WTC11 (cell line): Measurements from ENCODE around the gene RAB15. TPM values are rescaled to one million over a fixed set of nuclear protein-coding genes. Genes with fewer than 3 reads are reported as not detected.

ENCODE experiments used
- ATAC-seq: fragments of 200-7000 bp; cut with Tn5 transposase; 2 replicates; pipeline ENCODE4 v1.10.0; 2021; ENCODE audit warnings: mild to moderate bottlenecking, moderate library complexity
- CTCF ChIA-PET: fragments of 300-600 bp; sonication (Branson Sonifier 250); formaldehyde crosslinking; loops from one replicate; lab custom pipeline; 2021; ENCODE audit warnings: antibody characterized with exemption; lab: Charles Lee
- POLR2A ChIA-PET: fragments of 350-600 bp; sonication (Branson Sonifier 250); formaldehyde crosslinking; loops from one replicate; lab custom pipeline; 2021; ENCODE audit warnings: antibody characterized with exemption; lab: Charles Lee
- DNase-seq: peaks from one replicate; pipeline ENCODE4 v3.0.0; 2021; ENCODE audit warnings: low spot score
- H3K27ac Mint-ChIP-seq: 2 replicates; pipeline ENCODE4 v1.8.0; 2021; ENCODE audit warnings: mixed read lengths
- H3K27me3 Mint-ChIP-seq: 2 replicates; pipeline ENCODE4 v1.8.0; 2021; ENCODE audit warnings: low read depth, mild to moderate bottlenecking, moderate library complexity, mixed read lengths
- H3K36me3 Mint-ChIP-seq: 2 replicates; pipeline ENCODE4 v1.8.0; 2021; ENCODE audit warnings: mixed read lengths
- H3K4me1 Mint-ChIP-seq: 2 replicates; pipeline ENCODE4 v1.8.0; 2022; ENCODE audit warnings: mixed read lengths
- H3K4me3 Mint-ChIP-seq: 2 replicates; pipeline ENCODE4 v1.8.0; 2021; ENCODE audit warnings: mild to moderate bottlenecking, moderate library complexity, mixed read lengths
- H3K9me3 Mint-ChIP-seq: 2 replicates; pipeline ENCODE4 v1.8.0; 2021; ENCODE audit warnings: mixed read lengths
- AR ChIP-seq: fragments of 250-450 bp; sonication (Bioruptor Pico); IDR thresholded peaks from 2 replicates; pipeline ENCODE4 v1.9.0; 2021; ENCODE audit warnings: mild to moderate bottlenecking
- E2F4 ChIP-seq: sonication (generic); formaldehyde crosslinking; IDR thresholded peaks from 2 replicates; pipeline ENCODE4 v1.8.1; 2022; ENCODE audit warnings: low read depth, mild to moderate bottlenecking, moderate library complexity, missing genetic modification reagents, borderline replicate concordance
- ELF4 ChIP-seq: sonication (generic); formaldehyde crosslinking; IDR thresholded peaks from 2 replicates; pipeline ENCODE4 v1.8.1; 2022; ENCODE audit warnings: low read depth, mild to moderate bottlenecking, moderate library complexity, missing genetic modification reagents
- HMGA2 ChIP-seq: fragments of 250-450 bp; sonication (Bioruptor Pico); IDR thresholded peaks from 2 replicates; pipeline ENCODE4 v1.4.0; 2021; ENCODE audit warnings: mild to moderate bottlenecking, moderate library complexity
- IRF1 ChIP-seq: sonication (generic); formaldehyde crosslinking; IDR thresholded peaks from 2 replicates; pipeline ENCODE4 v1.8.0; 2023; ENCODE audit warnings: missing genetic modification reagents
- JUN ChIP-seq: sonication (generic); formaldehyde crosslinking; IDR thresholded peaks from 2 replicates; pipeline ENCODE4 v1.8.0; 2023; ENCODE audit warnings: mild to moderate bottlenecking, missing genetic modification reagents
- KAT7 ChIP-seq: sonication (generic); formaldehyde crosslinking; IDR thresholded peaks from 2 replicates; pipeline ENCODE4 v1.8.1; 2023; ENCODE audit warnings: missing genetic modification reagents, mild to moderate bottlenecking, borderline replicate concordance
- OVOL2 ChIP-seq: fragments of 250-450 bp; sonication (Bioruptor Pico); IDR thresholded peaks from 2 replicates; pipeline ENCODE4 v1.9.0; 2021; ENCODE audit warnings: mild to moderate bottlenecking, borderline replicate concordance
- PREB ChIP-seq: sonication (generic); formaldehyde crosslinking; IDR thresholded peaks from 2 replicates; pipeline ENCODE4 v1.8.1; 2022; ENCODE audit warnings: mild to moderate bottlenecking, missing genetic modification reagents, moderate library complexity, borderline replicate concordance
- TCF7 ChIP-seq: sonication (generic); formaldehyde crosslinking; IDR thresholded peaks from 2 replicates; pipeline ENCODE4 v1.8.0; 2022; ENCODE audit warnings: mild to moderate bottlenecking, low read depth, missing genetic modification reagents, moderate library complexity
- TEAD4 ChIP-seq: sonication (generic); formaldehyde crosslinking; IDR thresholded peaks from 2 replicates; pipeline ENCODE4 v1.8.0; 2022; ENCODE audit warnings: mild to moderate bottlenecking, missing genetic modification reagents
- TP53 ChIP-seq: sonication (generic); formaldehyde crosslinking; IDR thresholded peaks from 2 replicates; pipeline ENCODE4 v1.8.1; 2023; ENCODE audit warnings: mild to moderate bottlenecking, missing genetic modification reagents
- ZNF138 ChIP-seq: sonication (generic); formaldehyde crosslinking; conservative IDR thresholded peaks from 2 replicates; pipeline ENCODE4 v1.8.1; 2022; ENCODE audit warnings: mild to moderate bottlenecking, moderate library complexity, missing genetic modification reagents
- ZNF416 ChIP-seq: fragments of 250-450 bp; sonication (Bioruptor Pico); IDR thresholded peaks from 2 replicates; pipeline ENCODE4 v1.9.0; 2021; ENCODE audit warnings: mild to moderate bottlenecking, inconsistent platforms
- ZNF423 ChIP-seq: fragments of 250-450 bp; sonication (Bioruptor Pico); IDR thresholded peaks from 2 replicates; pipeline ENCODE4 v2.1.2; 2022; ENCODE audit warnings: mild to moderate bottlenecking, moderate library complexity
- ZNF425 ChIP-seq: fragments of 250-450 bp; sonication (Bioruptor Pico); conservative IDR thresholded peaks from 2 replicates; pipeline ENCODE4 v1.9.0; 2021; ENCODE audit warnings: mild to moderate bottlenecking
- ZNF671 ChIP-seq: fragments of 250-450 bp; sonication (Bioruptor Pico); IDR thresholded peaks from 2 replicates; pipeline ENCODE4 v1.8.0; 2021; ENCODE audit warnings: mild to moderate bottlenecking
- total RNA-seq: library from RNA; stranded (reverse); gene quantifications from 3 replicates; pipeline ENCODE4 v1.2.3, GENCODE V29; 2021
- TF ChIP-seq, protein P1 (sequence below): fragments of 250-450 bp; sonication (Bioruptor Pico); IDR thresholded peaks from 2 replicates; pipeline ENCODE4 v2.1.2; 2022; ENCODE audit warnings: mild to moderate bottlenecking, moderate library complexity
- TF ChIP-seq, protein P2 (sequence below): sonication (generic); formaldehyde crosslinking; IDR thresholded peaks from 2 replicates; pipeline ENCODE4 v1.8.1; 2023; ENCODE audit warnings: mild to moderate bottlenecking, missing genetic modification reagents

The RAB15 gene
- total RNA-seq, 1 experiment from 2014 or later: 49.1 TPM

- Mint-ChIP-seq H3K9me3 (no peaks in the 10 kb centered on the region), H3K36me3 (peaks cover 35% of the 10 kb centered on the region), H3K27me3 (no peaks in the 10 kb centered on the region), H3K4me3 (no peak overlapping the region), H3K4me1 (no peaks in the 10 kb centered on the region), H3K27ac (no peak overlapping the region)
- no peak for TF ChIP-seq IRF1 (CRISPR knock-in tag)
- ATAC-seq (no peak), DNase-seq (no peak)
- POLR2A ChIA-PET: no interaction called here
- CTCF ChIA-PET: no interaction called here
These were observed 43.1 kb downstream of the RAB15 start for GRCh38 chr14:64929014-64929359.

DNA sequence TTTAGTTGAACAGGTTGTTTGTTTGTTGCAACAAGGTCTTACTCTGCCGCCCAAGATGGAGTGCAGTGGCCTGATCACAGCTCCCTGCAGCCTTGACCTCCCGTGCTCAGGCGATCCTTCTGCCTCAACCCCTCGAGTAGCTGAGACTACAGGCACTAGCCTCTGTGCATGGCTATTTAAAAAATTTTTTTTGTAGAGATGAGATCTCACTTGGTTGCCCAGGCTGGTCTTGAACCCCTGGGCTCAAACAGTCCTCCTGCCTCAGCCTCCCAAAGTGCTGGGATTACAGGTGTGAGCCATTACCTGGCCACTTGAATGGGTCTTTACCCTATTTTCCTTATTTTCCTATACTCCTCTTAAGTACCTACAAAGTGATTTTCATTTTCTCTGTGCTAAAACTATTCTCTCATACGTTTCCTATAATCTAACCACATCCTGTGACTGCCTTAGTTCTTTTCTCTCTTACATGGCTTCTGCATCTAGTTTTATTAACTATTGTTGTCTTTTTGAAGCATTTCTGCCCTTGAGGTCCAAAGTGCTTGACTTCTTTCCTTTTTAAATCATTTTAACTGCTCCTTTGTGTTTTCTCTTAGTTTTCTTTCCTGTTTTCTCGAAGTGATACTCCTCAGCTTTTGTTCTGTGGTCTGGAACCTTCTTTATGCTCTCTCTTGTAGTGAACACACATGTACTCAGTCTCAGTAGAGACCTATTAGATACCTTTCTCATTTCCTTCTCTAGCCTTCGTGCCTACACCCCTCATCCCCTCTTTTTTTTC, 43.7 kb downstream of the RAB15 start:
- ATAC-seq: no peak
- CTCF ChIA-PET: interaction anchor here (0.8 to 1.4 kb wide), 3 partner anchors 18 to 105 kb away, joined by 3 to 5 read pairs (median 4); no protein-coding TSS in a partner anchor

More for the DNA sequence above, 43.7 kb downstream of the RAB15 start:
- no peak overlapping the region for H3K4me3 Mint-ChIP-seq
- TF ChIP-seq ZNF425 (CRISPR knock-in tag): no peak
- TF ChIP-seq TCF7 (CRISPR knock-in tag): no peak
- TF ChIP-seq AR (CRISPR knock-in tag): no peak
- TF ChIP-seq, protein P1, sequence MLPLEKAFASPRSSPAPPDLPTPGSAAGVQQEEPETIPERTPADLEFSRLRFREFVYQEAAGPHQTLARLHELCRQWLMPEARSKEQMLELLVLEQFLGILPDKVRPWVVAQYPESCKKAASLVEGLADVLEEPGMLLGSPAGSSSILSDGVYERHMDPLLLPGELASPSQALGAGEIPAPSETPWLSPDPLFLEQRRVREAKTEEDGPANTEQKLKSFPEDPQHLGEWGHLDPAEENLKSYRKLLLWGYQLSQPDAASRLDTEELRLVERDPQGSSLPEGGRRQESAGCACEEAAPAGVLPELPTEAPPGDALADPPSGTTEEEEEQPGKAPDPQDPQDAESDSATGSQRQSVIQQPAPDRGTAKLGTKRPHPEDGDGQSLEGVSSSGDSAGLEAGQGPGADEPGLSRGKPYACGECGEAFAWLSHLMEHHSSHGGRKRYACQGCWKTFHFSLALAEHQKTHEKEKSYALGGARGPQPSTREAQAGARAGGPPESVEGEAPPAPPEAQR (CRISPR knock-in tag): no peak
- TF ChIP-seq KAT7: no peak
- no peak for TF ChIP-seq JUN
- TF ChIP-seq ZNF423 (CRISPR knock-in tag): no peak
- TF ChIP-seq ZNF671 (CRISPR knock-in tag): no peak
- TF ChIP-seq TEAD4: no peak
- no peak for TF ChIP-seq ELF4
- no peak for TF ChIP-seq TP53
- TF ChIP-seq ZNF416 (CRISPR knock-in tag): no peak
- TF ChIP-seq, protein P2, sequence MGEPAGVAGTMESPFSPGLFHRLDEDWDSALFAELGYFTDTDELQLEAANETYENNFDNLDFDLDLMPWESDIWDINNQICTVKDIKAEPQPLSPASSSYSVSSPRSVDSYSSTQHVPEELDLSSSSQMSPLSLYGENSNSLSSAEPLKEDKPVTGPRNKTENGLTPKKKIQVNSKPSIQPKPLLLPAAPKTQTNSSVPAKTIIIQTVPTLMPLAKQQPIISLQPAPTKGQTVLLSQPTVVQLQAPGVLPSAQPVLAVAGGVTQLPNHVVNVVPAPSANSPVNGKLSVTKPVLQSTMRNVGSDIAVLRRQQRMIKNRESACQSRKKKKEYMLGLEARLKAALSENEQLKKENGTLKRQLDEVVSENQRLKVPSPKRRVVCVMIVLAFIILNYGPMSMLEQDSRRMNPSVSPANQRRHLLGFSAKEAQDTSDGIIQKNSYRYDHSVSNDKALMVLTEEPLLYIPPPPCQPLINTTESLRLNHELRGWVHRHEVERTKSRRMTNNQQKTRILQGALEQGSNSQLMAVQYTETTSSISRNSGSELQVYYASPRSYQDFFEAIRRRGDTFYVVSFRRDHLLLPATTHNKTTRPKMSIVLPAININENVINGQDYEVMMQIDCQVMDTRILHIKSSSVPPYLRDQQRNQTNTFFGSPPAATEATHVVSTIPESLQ (CRISPR knock-in tag): no peak
- no peak for TF ChIP-seq HMGA2
- TF ChIP-seq E2F4 (CRISPR knock-in tag): no peak
- no peak for TF ChIP-seq PREB
- TF ChIP-seq ZNF138: no peak
- TF ChIP-seq OVOL2 (CRISPR knock-in tag): no peak
- TF ChIP-seq, all 79 proteins: peak for 0
- Mint-ChIP-seq H3K36me3 (peaks cover 36% of the 10 kb centered on the region), H3K9me3 (no peaks in the 10 kb centered on the region), H3K27me3 (no peaks in the 10 kb centered on the region), H3K27ac (no peak overlapping the region), H3K4me1 (no peaks in the 10 kb centered on the region)
- POLR2A ChIA-PET: no interaction called here
- no peak for DNase-seq
